CMK (cell line): ENCODE measurements around the gene GRAMD1A.
"Not testable (repeated sequence)": the region's sequence is repeated elsewhere in the genome, so short reads cannot be mapped to it uniquely, and the experiment has no call there.

Experiments used
- DNase-seq: peaks from one replicate; pipeline ENCODE4 v3.0.0-alpha.2; 2010; ENCODE audit warnings: low read depth

The GRAMD1A gene

DNA sequence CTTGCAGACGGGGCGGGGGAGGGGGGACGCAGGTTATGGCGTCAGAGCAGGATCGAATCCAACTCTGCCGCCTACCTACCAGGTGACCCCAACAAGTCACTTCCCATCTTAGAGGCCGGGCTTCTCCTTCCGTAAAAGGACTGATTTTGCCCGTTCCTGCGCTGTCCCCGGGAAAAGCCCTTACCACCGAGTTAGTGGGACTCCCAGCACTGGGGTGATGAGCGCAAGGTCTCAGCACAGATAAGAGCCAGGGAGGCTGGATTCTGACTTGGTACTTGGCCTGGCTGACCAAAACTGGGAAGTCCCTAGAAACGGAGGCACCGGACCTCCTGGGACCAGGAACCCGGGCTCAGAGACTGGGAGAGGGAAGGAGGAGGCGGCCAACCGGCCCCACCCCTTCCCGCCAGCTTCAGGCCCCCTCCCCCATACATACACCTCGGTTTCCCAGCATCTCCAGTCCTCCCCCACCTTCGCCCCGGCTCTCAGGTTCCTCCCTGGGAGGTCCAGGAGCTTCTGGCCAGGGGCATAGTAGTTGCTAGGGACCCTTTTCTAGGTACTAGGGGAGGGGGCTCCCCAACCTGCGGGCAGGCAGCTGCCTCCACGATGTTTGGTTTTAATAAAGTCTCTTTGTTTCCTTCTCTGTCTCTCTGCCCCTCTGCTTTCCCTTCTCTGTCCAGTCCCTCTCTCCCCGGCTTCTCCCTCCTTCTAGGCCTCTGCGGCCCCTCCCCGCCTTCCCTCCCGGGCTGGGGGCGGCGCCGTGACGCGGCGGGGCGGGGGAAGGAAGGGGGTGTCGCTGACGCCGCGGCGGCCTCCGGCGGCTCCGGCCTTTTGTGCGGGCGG is at the start of gene GRAMD1A:
TSS of gene GRAMD1A (plus strand) at position 826 of the 840 bp plus-strand sequence. CDS start 156 bp downstream, outside the sequence.
- peak; percentile 54 for DNase-seq

GRCh38 chr19:34953092-34953491 is 47.0 kb upstream of the GRAMD1A start:
- no peak for DNase-seq

- no peak for DNase-seq
Measured at GRCh38 chr19:34957830-34958751, 42.0 kb upstream of the GRAMD1A start.

DNA sequence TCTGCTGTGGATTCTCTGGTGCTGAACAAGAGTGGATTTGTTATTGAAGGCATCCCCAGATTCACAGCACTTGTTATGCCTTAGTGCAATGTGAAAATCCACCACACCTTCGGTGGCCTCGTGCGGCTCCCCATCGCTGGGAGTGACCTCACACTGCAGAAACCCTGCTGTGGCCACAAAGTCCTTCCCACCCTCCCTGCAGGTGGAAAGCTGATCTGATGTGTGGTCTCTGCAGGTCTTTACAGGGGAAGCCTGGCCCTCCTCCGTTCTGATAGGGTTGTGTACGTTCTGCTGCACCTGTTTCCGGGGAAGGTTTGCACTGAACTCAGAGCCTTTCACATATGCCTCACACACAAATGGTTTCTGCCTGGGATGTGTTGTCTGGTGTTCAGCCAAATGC is 41.1 kb upstream of the GRAMD1A start:
- no peak for DNase-seq

DNA sequence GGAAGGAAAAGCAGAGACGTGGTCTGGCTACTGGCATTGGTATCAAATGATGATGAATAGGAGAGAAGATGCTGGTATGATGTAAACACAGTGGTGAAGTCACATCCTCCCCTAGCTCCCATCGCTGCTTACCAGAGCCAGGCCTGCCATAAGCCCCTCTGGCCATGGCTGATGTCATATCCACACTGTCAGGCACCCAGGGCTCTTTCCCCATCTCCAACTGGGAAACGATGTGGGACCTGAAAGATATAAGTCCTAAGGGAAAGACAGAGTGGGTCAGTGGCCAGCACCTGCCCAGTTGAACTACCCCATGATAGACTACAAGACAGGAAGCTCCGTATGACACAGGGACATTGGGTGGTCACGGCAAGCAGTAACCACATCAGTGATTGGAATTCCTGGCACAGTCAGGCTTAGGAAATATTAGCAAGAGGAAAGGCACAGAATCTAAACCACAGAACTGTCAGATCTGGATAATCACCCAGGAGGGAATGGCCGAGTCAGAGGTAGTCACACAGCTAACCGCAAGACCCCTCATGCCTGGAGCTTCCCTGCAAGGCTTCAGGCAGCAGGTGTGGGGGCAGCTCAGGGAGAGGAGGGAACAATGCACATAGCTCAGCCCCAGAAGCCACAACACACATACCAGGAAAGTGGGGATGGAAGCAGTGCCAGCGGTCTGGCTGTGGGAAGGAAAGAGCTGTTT is 39.9 kb upstream of the GRAMD1A start:
- no peak for DNase-seq

GRCh38 chr19:34960940-34961679 is 39.0 kb upstream of the GRAMD1A start:
- no peak for DNase-seq

GRCh38 chr19:34961775-34962686 is 38.1 kb upstream of the GRAMD1A start:
- peak; percentile 84 for DNase-seq

- peak; percentile 54 for DNase-seq
Measured at GRCh38 chr19:34962687-34963572, 37.2 kb upstream of the GRAMD1A start.

DNA sequence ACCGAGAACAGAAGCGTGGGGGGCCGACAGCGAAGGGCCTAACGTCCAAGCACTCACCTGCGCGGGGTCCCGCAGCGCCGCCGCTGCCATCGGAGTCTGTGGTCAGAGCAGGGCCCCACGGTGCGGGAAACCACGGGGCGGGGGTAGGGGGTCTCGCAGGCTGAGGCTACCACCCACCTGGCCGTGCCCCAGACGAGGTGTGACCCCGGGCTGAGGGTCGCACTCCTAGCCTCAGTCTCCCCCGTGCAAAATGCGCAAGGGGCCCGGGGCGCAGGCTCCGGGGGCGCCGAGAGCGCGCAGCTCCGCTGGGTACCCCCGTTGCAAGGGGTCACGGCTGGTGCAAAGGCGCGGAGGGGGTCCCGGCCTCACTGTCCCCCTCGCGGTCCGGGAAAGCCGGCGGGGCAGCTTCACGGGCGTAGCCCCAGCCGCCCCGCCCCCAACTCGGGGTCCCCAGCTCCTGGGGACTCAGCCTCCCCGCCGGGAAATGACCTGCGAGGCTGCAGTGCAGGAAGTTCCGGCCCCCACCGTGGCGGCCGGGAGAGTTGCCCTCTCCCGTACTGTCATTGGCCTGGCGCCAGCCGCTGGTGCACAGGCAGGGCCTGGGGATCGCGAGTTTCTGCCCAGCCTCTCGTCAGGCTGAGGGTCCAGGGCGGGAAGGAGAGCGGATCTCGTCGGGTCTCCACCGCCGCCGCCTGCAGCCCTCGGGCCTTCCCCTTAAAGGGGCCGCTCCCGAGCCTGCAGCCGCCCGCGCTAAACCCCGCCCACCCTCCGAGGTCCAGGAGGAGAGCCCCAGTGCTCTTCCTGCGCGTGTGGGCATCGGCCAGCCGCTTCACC is 36.3 kb upstream of the GRAMD1A start, which contains the start of gene ZNF792:
TSS of gene ZNF792 (minus strand) at position 657 of the 834 bp plus-strand sequence. CDS start at position 90, 567 bp downstream.
- DNase-seq = peak; percentile 81

GRCh38 chr19:34964598-34964997 is 35.5 kb upstream of the GRAMD1A start:
- no peak for DNase-seq

- DNase-seq = not testable (repeated sequence)
Measured at GRCh38 chr19:34965505-34965904, 34.6 kb upstream of the GRAMD1A start.

DNA sequence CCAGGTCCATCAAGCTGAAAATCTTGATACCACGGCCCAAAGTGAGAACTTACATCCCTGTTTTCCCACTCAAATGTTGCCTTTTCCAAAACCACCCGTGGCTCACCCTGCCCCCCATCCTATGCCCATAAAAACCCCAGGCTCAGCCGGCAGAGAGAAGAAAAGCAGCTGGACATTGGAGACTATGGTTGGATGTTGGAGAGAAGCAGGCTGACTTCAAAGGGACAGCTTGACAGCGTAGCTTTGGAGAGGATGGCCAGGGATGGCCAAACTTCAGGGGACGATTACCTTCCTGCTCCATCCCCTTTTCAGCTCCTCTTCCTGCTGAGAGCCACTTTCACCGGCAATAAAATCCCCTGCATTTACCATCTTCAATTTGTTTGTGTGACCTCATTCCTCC is 32.6 kb upstream of the GRAMD1A start:
- DNase-seq = no peak

- DNase-seq = no peak
Measured at GRCh38 chr19:34969721-34970120, 30.4 kb upstream of the GRAMD1A start.

- not testable (repeated sequence) for DNase-seq
Measured at GRCh38 chr19:34970185-34970780, 29.8 kb upstream of the GRAMD1A start.

- no peak for DNase-seq
Measured at GRCh38 chr19:34972163-34972705, 27.9 kb upstream of the GRAMD1A start.

DNA sequence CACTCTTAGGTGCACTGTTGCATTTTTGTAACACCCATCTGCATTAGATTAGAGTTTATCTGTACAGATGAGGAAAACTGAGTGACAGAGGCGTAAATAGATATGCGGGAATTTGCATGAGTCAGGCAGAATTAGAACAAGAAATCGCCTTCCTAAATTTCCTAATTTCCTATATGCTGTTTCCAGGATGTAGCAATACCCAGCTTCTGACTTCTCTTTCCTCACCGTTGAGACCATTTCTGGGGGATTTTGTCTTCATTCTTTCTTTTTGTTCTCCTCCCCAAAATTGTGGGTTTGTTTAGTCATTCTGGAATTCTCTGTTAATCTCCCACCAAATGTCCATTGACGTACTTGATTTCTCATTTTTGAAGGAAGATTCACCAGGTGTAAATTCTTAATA is 25.5 kb upstream of the GRAMD1A start:
- DNase-seq = no peak

DNA sequence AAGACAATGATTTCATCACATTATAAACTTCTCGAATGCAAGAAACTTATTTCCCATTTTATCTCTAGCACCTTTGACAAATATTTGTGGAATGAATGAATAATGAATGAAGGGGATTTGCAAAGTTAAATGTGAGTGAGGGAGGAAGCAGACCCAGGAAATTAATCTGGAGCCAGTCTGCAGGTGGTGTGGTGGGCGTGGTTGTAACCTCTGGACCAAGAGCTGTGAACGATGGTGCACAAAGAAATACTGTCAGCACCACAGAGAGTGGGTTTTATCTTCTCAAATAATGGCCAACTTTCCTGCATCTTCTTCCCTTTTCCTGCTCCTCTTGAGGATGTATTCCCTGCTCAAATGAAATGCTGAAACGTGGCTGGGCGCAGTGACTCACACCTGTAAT is 25.1 kb upstream of the GRAMD1A start:
- DNase-seq = no peak

DNA sequence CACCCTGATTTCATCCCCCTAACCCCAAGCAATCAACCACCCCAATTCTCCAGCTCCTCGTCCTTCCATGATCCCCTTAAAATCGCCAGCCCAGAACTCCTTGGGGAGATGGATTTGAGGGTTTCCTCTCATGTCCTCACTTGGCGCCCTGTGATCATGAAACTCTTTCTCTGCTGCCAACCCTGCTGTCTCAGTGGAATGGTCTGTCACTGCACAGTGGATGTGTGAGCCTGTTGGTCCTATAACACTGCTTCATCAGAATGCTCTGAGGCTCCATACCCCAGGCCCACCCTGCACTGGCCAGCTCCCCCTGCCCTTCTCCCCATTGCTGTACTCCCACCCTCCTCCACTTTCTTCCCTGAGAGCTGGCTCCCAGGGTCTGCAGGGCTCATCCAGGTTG is 23.5 kb upstream of the GRAMD1A start:
- DNase-seq = no peak
